ENCODE data around the gene EREG.
"Not testable (repeated sequence)": the region's sequence is repeated elsewhere in the genome, so short reads cannot be mapped to it uniquely, and the experiment has no call there.

The EREG gene

GRCh38 chr4:74390677-74391076 is 25.7 kb downstream of the EREG start:
- DNase-seq (ENCODE audit: low read depth), result no peak

GRCh38 chr4:74391346-74391745 is 26.4 kb downstream of the EREG start:
- no peak for DNase-seq (ENCODE audit: low read depth)

- DNase-seq (ENCODE audit: low read depth), result no peak
These were observed 27.0 kb downstream of the EREG start for GRCh38 chr4:74391890-74392475.

- no peak for DNase-seq (ENCODE audit: low read depth)
These were observed 29.7 kb downstream of the EREG start for GRCh38 chr4:74394476-74395136.

- DNase-seq (ENCODE audit: low read depth), result no peak
These were observed 30.7 kb downstream of the EREG start for GRCh38 chr4:74395633-74396032.

GRCh38 chr4:74397748-74398426 is 32.9 kb downstream of the EREG start:
- no peak for DNase-seq (ENCODE audit: low read depth)

- DNase-seq (ENCODE audit: low read depth), result not testable (repeated sequence)
These were observed 34.1 kb downstream of the EREG start for GRCh38 chr4:74398894-74399589.

GRCh38 chr4:74400395-74400794 is 35.5 kb downstream of the EREG start:
- no peak for DNase-seq (ENCODE audit: low read depth)

GRCh38 chr4:74402692-74403456 is 37.9 kb downstream of the EREG start:
- DNase-seq (ENCODE audit: low read depth), result no peak

GRCh38 chr4:74407891-74408290 is 42.9 kb downstream of the EREG start:
- no peak for DNase-seq (ENCODE audit: low read depth)

- no peak for DNase-seq (ENCODE audit: low read depth)
These were observed 43.7 kb downstream of the EREG start for GRCh38 chr4:74408639-74409038.

GRCh38 chr4:74410272-74410671 is 45.3 kb downstream of the EREG start:
- no peak for DNase-seq (ENCODE audit: low read depth)

- DNase-seq (ENCODE audit: low read depth), result no peak
These were observed 47.3 kb downstream of the EREG start for GRCh38 chr4:74412225-74412624.

- no peak for DNase-seq (ENCODE audit: low read depth)
These were observed 48.3 kb downstream of the EREG start for GRCh38 chr4:74413265-74413664.

- DNase-seq (ENCODE audit: low read depth), result no peak
These were observed 49.3 kb downstream of the EREG start for GRCh38 chr4:74414149-74414809.

- no peak for DNase-seq (ENCODE audit: low read depth)
These were observed 50.8 kb downstream of the EREG start for GRCh38 chr4:74415602-74416300.

- DNase-seq (ENCODE audit: low read depth), result peak; percentile 55
These were observed 53.2 kb downstream of the EREG start for GRCh38 chr4:74418063-74418670.

- DNase-seq (ENCODE audit: low read depth), result no peak
These were observed 55.9 kb downstream of the EREG start for GRCh38 chr4:74420863-74421262.

- peak; percentile 56 for DNase-seq (ENCODE audit: low read depth)
These were observed 58.2 kb downstream of the EREG start for GRCh38 chr4:74423104-74423503.

- no peak for DNase-seq (ENCODE audit: low read depth)
These were observed 59.2 kb downstream of the EREG start for GRCh38 chr4:74424111-74424510.
